Gastroesophageal sphincter (tissue), 3 donors: ENCODE measurements around the gene TSKU.

Experiments
- POLR2AphosphoS5 ChIP-seq: sonication (generic); formaldehyde crosslinking; IDR thresholded peaks from one replicate; pipeline ENCODE4 v1.6.1; 2017; ENCODE audit warnings: antibody characterized with exemption
- TF ChIP-seq, protein P1 (sequence below), 4 experiments: fragments of 200-600 bp in 2 of 4; fragments of 450-650 bp in 2 of 4; sonication (generic) in 1 of 4; IDR thresholded peaks; one replicate each; pipeline ENCODE4 v1.5.1; 2017 to 2019; ENCODE audit warnings: antibody characterized with exemption in 4 of 4, mild to moderate bottlenecking in 2 of 4, moderate library complexity in 2 of 4

- TF ChIP-seq POLR2AphosphoS5 = no peak
- TF ChIP-seq, protein P1, sequence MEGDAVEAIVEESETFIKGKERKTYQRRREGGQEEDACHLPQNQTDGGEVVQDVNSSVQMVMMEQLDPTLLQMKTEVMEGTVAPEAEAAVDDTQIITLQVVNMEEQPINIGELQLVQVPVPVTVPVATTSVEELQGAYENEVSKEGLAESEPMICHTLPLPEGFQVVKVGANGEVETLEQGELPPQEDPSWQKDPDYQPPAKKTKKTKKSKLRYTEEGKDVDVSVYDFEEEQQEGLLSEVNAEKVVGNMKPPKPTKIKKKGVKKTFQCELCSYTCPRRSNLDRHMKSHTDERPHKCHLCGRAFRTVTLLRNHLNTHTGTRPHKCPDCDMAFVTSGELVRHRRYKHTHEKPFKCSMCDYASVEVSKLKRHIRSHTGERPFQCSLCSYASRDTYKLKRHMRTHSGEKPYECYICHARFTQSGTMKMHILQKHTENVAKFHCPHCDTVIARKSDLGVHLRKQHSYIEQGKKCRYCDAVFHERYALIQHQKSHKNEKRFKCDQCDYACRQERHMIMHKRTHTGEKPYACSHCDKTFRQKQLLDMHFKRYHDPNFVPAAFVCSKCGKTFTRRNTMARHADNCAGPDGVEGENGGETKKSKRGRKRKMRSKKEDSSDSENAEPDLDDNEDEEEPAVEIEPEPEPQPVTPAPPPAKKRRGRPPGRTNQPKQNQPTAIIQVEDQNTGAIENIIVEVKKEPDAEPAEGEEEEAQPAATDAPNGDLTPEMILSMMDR (IDR thresholded peaks at IDR 0.05) = no peak
Measured at GRCh38 chr11:76753449-76753848, 29.7 kb upstream of the TSKU start.
